ENCODE results near the gene ITGAE.

- TF ChIP-seq, protein P1, sequence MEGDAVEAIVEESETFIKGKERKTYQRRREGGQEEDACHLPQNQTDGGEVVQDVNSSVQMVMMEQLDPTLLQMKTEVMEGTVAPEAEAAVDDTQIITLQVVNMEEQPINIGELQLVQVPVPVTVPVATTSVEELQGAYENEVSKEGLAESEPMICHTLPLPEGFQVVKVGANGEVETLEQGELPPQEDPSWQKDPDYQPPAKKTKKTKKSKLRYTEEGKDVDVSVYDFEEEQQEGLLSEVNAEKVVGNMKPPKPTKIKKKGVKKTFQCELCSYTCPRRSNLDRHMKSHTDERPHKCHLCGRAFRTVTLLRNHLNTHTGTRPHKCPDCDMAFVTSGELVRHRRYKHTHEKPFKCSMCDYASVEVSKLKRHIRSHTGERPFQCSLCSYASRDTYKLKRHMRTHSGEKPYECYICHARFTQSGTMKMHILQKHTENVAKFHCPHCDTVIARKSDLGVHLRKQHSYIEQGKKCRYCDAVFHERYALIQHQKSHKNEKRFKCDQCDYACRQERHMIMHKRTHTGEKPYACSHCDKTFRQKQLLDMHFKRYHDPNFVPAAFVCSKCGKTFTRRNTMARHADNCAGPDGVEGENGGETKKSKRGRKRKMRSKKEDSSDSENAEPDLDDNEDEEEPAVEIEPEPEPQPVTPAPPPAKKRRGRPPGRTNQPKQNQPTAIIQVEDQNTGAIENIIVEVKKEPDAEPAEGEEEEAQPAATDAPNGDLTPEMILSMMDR (IDR thresholded peaks at IDR 0.05; ENCODE audit: low read length), result no peak
- TF ChIP-seq EZH2phosphoT487 (IDR thresholded peaks at IDR 0.05; ENCODE audit: low read length), result no peak
These were observed 128.4 kb downstream of the ITGAE start for GRCh38 chr17:3672571-3672970.
